B cell (primary cell): ENCODE measurements around the gene CEND1. TPM values are rescaled to one million over a fixed set of nuclear protein-coding genes. Genes with fewer than 3 reads are reported as not detected.

Source experiments
- ATAC-seq: fragments of 200-7000 bp; cut with Tn5 transposase; one replicate; pipeline ENCODE4 v1.10.0; 2021; ENCODE audit warnings: low read depth, mild to moderate bottlenecking, moderate number of reproducible peaks, moderate library complexity
- CTCF ChIA-PET: fragments of 350-600 bp; sonication (Branson Sonifier 250); formaldehyde crosslinking; loops from one replicate; lab custom pipeline; 2021; ENCODE audit warnings: antibody characterized with exemption, inconsistent platforms; lab: Charles Lee
- POLR2A ChIA-PET: fragments of 350-600 bp; sonication (Branson Sonifier 250); formaldehyde crosslinking; loops from one replicate; lab custom pipeline; 2021; ENCODE audit warnings: antibody characterized with exemption; lab: Charles Lee
- DNase-seq: peaks from one replicate; pipeline ENCODE4 v3.0.0; 2013
- H2AFZ ChIP-seq: 2 replicates; pipeline ENCODE4 v1.6.1; 2012; ENCODE audit warnings: mild to moderate bottlenecking, low read depth, low read length; ENCODE audit not compliant: insufficient read depth, poor library complexity, severe bottlenecking
- H3K27ac ChIP-seq, 2 donors: 1 replicate in 1 of 2; 2 replicates in 1 of 2; pipeline ENCODE4 v1.5.1; 2012 to 2013; ENCODE audit warnings: low read length in 2 of 2, mild to moderate bottlenecking in 2 of 2, moderate library complexity in 1 of 2
- H3K27me3 ChIP-seq, 4 experiments: fragments of 200-600 bp in 1 of 4; sonication (generic) in 1 of 4; replicated peaks in 1 of 4; 1 replicate in 2 of 4; 2 replicates in 2 of 4; pipeline versions ENCODE4 v1.6.1 to v1.7.0; 2013 to 2016; ENCODE audit warnings: low read length in 3 of 4, mild to moderate bottlenecking in 2 of 4, mixed read lengths in 1 of 4, moderate library complexity in 1 of 4; ENCODE audit not compliant: insufficient read depth in 4 of 4, control insufficient read depth in 3 of 4; ENCODE audit errors: control extremely low read depth in 1 of 4
- H3K36me3 ChIP-seq, 2 experiments: replicated peaks in 1 of 2; 1 replicate in 1 of 2; 2 replicates in 1 of 2; pipeline versions ENCODE4 v1.6.1 to v1.7.1; 2013; ENCODE audit warnings: low read length in 1 of 2; ENCODE audit not compliant: insufficient read depth in 2 of 2, control insufficient read depth in 1 of 2; ENCODE audit errors: control extremely low read depth in 1 of 2, extremely low read depth in 1 of 2
- H3K4me1 ChIP-seq, 2 donors: fragments of 200-600 bp in 1 of 2; sonication (generic) in 1 of 2; 1 replicate in 1 of 2; 2 replicates in 1 of 2; pipeline versions ENCODE4 v1.5.1 to v1.6.1; 2013 to 2017; ENCODE audit warnings: low read length in 2 of 2; ENCODE audit not compliant: control insufficient read depth in 2 of 2, insufficient read depth in 2 of 2
- H3K4me2 ChIP-seq: replicated peaks from 2 replicates; pipeline ENCODE3; 2012; ENCODE audit warnings: mild to moderate bottlenecking, low read depth, low read length; ENCODE audit not compliant: poor library complexity, severe bottlenecking
- H3K4me3 ChIP-seq, 5 experiments: fragments of 200-600 bp in 1 of 5; sonication (generic) in 1 of 5; 1 replicate in 3 of 5; 2 replicates in 2 of 5; pipeline versions ENCODE4 v1.5.1 to v1.7.0; 2011 to 2016; ENCODE audit warnings: low read length in 4 of 5, mild to moderate bottlenecking in 4 of 5, low read depth in 2 of 5, control low read depth in 1 of 5, moderate library complexity in 1 of 5; ENCODE audit not compliant: insufficient read depth in 1 of 5; ENCODE audit errors: control extremely low read depth in 1 of 5, extremely low read depth in 1 of 5
- H3K79me2 ChIP-seq: fragments of 200-600 bp; sonication (generic); one replicate; pipeline ENCODE4 v1.6.0; 2016; ENCODE audit warnings: low read length; ENCODE audit not compliant: control insufficient read depth, insufficient read depth
- H3K9ac ChIP-seq: fragments of 200-600 bp; sonication (generic); 2 replicates; pipeline ENCODE4 v1.6.1; 2017; ENCODE audit warnings: mild to moderate bottlenecking, low read length, moderate library complexity
- H3K9me3 ChIP-seq, 3 donors: one replicate each; pipeline versions ENCODE4 v1.6.1 to v1.7.1; 2013; ENCODE audit warnings: low read length in 2 of 3; ENCODE audit not compliant: control insufficient read depth in 2 of 3, insufficient read depth in 1 of 3; ENCODE audit errors: control extremely low read depth in 1 of 3
- H4K20me1 ChIP-seq: 2 replicates; pipeline ENCODE4 v1.6.0; 2012; ENCODE audit warnings: mild to moderate bottlenecking, low read length; ENCODE audit not compliant: insufficient read depth, control insufficient read depth, poor library complexity, severe bottlenecking
- H3K27ac Mint-ChIP-seq: one replicate; pipeline ENCODE4 v1.8.0; 2021; ENCODE audit warnings: mixed read lengths
- H3K27me3 Mint-ChIP-seq: one replicate; pipeline ENCODE4 v1.8.0; 2021; ENCODE audit warnings: mixed read lengths
- H3K4me1 Mint-ChIP-seq: one replicate; pipeline ENCODE4 v1.8.0; 2021; ENCODE audit warnings: mixed read lengths
- H3K4me3 Mint-ChIP-seq: one replicate; pipeline ENCODE4 v1.8.0; 2021; ENCODE audit warnings: mixed read lengths
- H3K9me3 Mint-ChIP-seq: one replicate; pipeline ENCODE4 v1.8.0; 2022; ENCODE audit warnings: mixed read lengths; ENCODE audit not compliant: insufficient read depth
- CTCF ChIP-seq: fragments of 200-600 bp; IDR thresholded peaks from one replicate; pipeline ENCODE4 v1.8.0; 2022; ENCODE audit warnings: antibody characterized with exemption, mild to moderate bottlenecking
- EZH2 ChIP-seq: IDR thresholded peaks from 2 replicates; pipeline ENCODE4 v1.6.1; 2012; ENCODE audit warnings: borderline replicate concordance, low read depth, mild to moderate bottlenecking, moderate library complexity, low read length; ENCODE audit not compliant: insufficient read depth, poor library complexity, severe bottlenecking
- WGBS: methylation state at CpG from one replicate; pipeline ENCODE4 v1.1.5; 2013; ENCODE audit warnings: missing lambda C conversion rate; ENCODE audit not compliant: insufficient coverage; 5-methylcytosine and 5-hydroxymethylcytosine counted together
- intact Hi-C: fragments of 100-400 bp; cut with micrococcal nuclease; formaldehyde crosslinking; loops from one replicate; pipeline ENCODE4 v1.10.0; 2022
- polyA plus RNA-seq: library from polyadenylated mRNA; depleted of rRNA; stranded (reverse); fragments of >200 nt; gene quantifications from 2 replicates; pipeline ENCODE4 v1.2.3, GENCODE V29; 2012
- small RNA-seq: library from RNA; depleted of rRNA; stranded (forward); fragments of <200 nt; gene quantifications from one replicate; pipeline ENCODE3, GENCODE V24; 2012; ENCODE audit warnings: low replicate concordance, low read depth; ENCODE audit not compliant: insufficient read length
- total RNA-seq, 2 donors: library from RNA; stranded (reverse); fragments of 120-200 nt in 1 of 2; gene quantifications; 1 replicate in 1 of 2; 2 replicates in 1 of 2; pipeline versions ENCODE4 v1.2.3 to v1.2.4, GENCODE V29; 2013 to 2022

The CEND1 gene
- total and polyA plus RNA-seq, 2 donors (not counting 1 experiment from before 2014, with no cell fraction given), result 0.13 to 0.39 TPM

GRCh38 chr11:737366-737765 lies 52.5 kb downstream of the CEND1 start:
- Histone ChIP-seq H3K9ac (peak overlapping the region; percentile 36), H3K4me2 (peak overlapping the region; percentile 50), H3K27me3 (peaks cover 0 to 7% (median 0%) of the 10 kb centered on the region in 4 experiments), H3K4me3 (peak overlapping the region in 1 of 5 experiments; percentile 34), H3K79me2 (no peaks in the 10 kb centered on the region), H3K36me3 (no peaks in the 10 kb centered on the region), H3K27ac (no peak overlapping the region), H3K9me3 (no peaks in the 10 kb centered on the region), H2AFZ (peak overlapping the region; percentile 35), H4K20me1 (no peaks in the 10 kb centered on the region), H3K4me1 (peaks cover 10 to 11% of the 10 kb centered on the region in 2 donors)
- no peaks in the 10 kb centered on the region for H3K9me3 Mint-ChIP-seq
- peak overlapping the region; percentile 60 for H3K4me3 Mint-ChIP-seq
- WGBS, result 4% methylated on average over 11 of the region's 11 CpGs
- TF ChIP-seq CTCF (no peak), EZH2 (no peak)
- ChIA-PET CTCF (interaction anchor here (0.9 to 1.3 kb wide), 3 partner anchors 11 to 183 kb away, joined by 3 read pairs; no protein-coding TSS in a partner anchor), POLR2A (interaction anchor here (0.6 kb wide), 1 partner anchor 42 kb away, joined by 3 read pairs; the partner anchor contains the start of genes DEAF1 and TMEM80)
- H3K27ac Mint-ChIP-seq, result no peak overlapping the region
- DNase-seq, result peak; percentile 23
- intact Hi-C loops, result no loop called here
- peaks cover 20% of the 10 kb centered on the region for H3K27me3 Mint-ChIP-seq
- peaks cover 12% of the 10 kb centered on the region for H3K4me1 Mint-ChIP-seq
- ATAC-seq, result no peak

Small RNAs within 50 kb of the gene (small RNA-seq; reads per million reads assigned to genes)
- gene SNORA52, result not detected

Other genes starting within 250 kb of the CEND1 start
- gene LMNTD2, start 229.4 kb downstream of the CEND1 start, total RNA-seq, result 19.7 and 21.4 TPM in 2 replicates
- gene LMNTD2, start 229.4 kb downstream of the CEND1 start, polyA plus RNA-seq, result 29.6 and 34.9 TPM in 2 replicates
- 24.7 and 29.8 TPM in 2 replicates for gene RASSF7, start 229.1 kb downstream of the CEND1 start, total RNA-seq
- gene RASSF7, start 229.1 kb downstream of the CEND1 start, polyA plus RNA-seq, result 59.0 and 89.3 TPM in 2 replicates
- 57.9 and 63.5 TPM in 2 replicates for gene PHRF1, start 213.6 kb downstream of the CEND1 start, total RNA-seq
- gene PHRF1, start 213.6 kb downstream of the CEND1 start, polyA plus RNA-seq, result 21.2 and 22.3 TPM in 2 replicates
- 136 and 147 TPM in 2 replicates for gene IRF7, start 174.1 kb downstream of the CEND1 start, total RNA-seq
- gene IRF7, start 174.1 kb downstream of the CEND1 start, polyA plus RNA-seq, result 170 and 184 TPM in 2 replicates
- not detected in 2 replicates for gene CDHR5, start 165.1 kb downstream of the CEND1 start, total RNA-seq
- 0.04 and 0.09 TPM in 2 replicates for gene CDHR5, start 165.1 kb downstream of the CEND1 start, polyA plus RNA-seq
- gene SCT, start 162.9 kb downstream of the CEND1 start, total RNA-seq, result not detected in 2 replicates
- not detected in 2 replicates for gene SCT, start 162.9 kb downstream of the CEND1 start, polyA plus RNA-seq
- 1.3 TPM in 1 of 2 replicates, not detected in the other for gene DRD4, start 152.8 kb downstream of the CEND1 start, total RNA-seq
- gene DRD4, start 152.8 kb downstream of the CEND1 start, polyA plus RNA-seq, result 0.17 TPM in 1 of 2 replicates, not detected in the other
- 53.6 and 58.6 TPM in 2 replicates for gene DEAF1, start 94.9 kb downstream of the CEND1 start, total RNA-seq
- gene DEAF1, start 94.9 kb downstream of the CEND1 start, polyA plus RNA-seq, result 31.8 and 32.7 TPM in 2 replicates
- 77.8 and 84.1 TPM in 2 replicates for gene TMEM80, start 94.3 kb downstream of the CEND1 start, total RNA-seq
- gene TMEM80, start 94.3 kb downstream of the CEND1 start, polyA plus RNA-seq, result 56.9 and 72.5 TPM in 2 replicates
- 12.7 and 13.9 TPM in 2 replicates for gene EPS8L2, start 83.9 kb downstream of the CEND1 start, total RNA-seq
- 11.9 and 22.7 TPM in 2 replicates for gene EPS8L2, start 83.9 kb downstream of the CEND1 start, polyA plus RNA-seq
- gene TALDO1, start 42.6 kb downstream of the CEND1 start, total RNA-seq, result 105 and 116 TPM in 2 replicates
- gene TALDO1, start 42.6 kb downstream of the CEND1 start, polyA plus RNA-seq, result 71.0 and 82.4 TPM in 2 replicates
- 70.0 and 80.0 TPM in 2 replicates for gene GATD1, start 12.6 kb downstream of the CEND1 start, total RNA-seq
- 37.4 and 62.4 TPM in 2 replicates for gene GATD1, start 12.6 kb downstream of the CEND1 start, polyA plus RNA-seq
- gene SLC25A22, start 8.2 kb upstream of the CEND1 start, total RNA-seq, result 25.7 and 28.2 TPM in 2 replicates
- gene SLC25A22, start 8.2 kb upstream of the CEND1 start, polyA plus RNA-seq, result 45.7 and 50.9 TPM in 2 replicates
- 32.5 and 39.2 TPM in 2 replicates for gene PIDD1, start 15.1 kb upstream of the CEND1 start, total RNA-seq
- 58.4 and 59.2 TPM in 2 replicates for gene PIDD1, start 15.1 kb upstream of the CEND1 start, polyA plus RNA-seq
- gene RPLP2, start 19.9 kb upstream of the CEND1 start, total RNA-seq, result 3,814 and 3,947 TPM in 2 replicates
- 525 and 3,297 TPM in 2 replicates for gene RPLP2, start 19.9 kb upstream of the CEND1 start, polyA plus RNA-seq
- 182 and 208 TPM in 2 replicates for gene PNPLA2, start 28.8 kb upstream of the CEND1 start, total RNA-seq
- 276 and 313 TPM in 2 replicates for gene PNPLA2, start 28.8 kb upstream of the CEND1 start, polyA plus RNA-seq
- gene CRACR2B, start 37.8 kb upstream of the CEND1 start, total RNA-seq, result 9.7 and 13.5 TPM in 2 replicates
- gene CRACR2B, start 37.8 kb upstream of the CEND1 start, polyA plus RNA-seq, result 13.6 and 67.7 TPM in 2 replicates
- 24.3 and 25.5 TPM in 2 replicates for gene CD151, start 42.9 kb upstream of the CEND1 start, total RNA-seq
- 24.4 and 27.8 TPM in 2 replicates for gene CD151, start 42.9 kb upstream of the CEND1 start, polyA plus RNA-seq
- 39.0 and 44.4 TPM in 2 replicates for gene POLR2L, start 52.4 kb upstream of the CEND1 start, total RNA-seq
- gene POLR2L, start 52.4 kb upstream of the CEND1 start, polyA plus RNA-seq, result 39.1 and 80.8 TPM in 2 replicates
- gene TSPAN4, start 52.8 kb upstream of the CEND1 start, total RNA-seq, result 2.2 and 2.9 TPM in 2 replicates
- 5.3 and 7.4 TPM in 2 replicates for gene TSPAN4, start 52.8 kb upstream of the CEND1 start, polyA plus RNA-seq
- gene CHID1, start 120.7 kb upstream of the CEND1 start, total RNA-seq, result 62.5 and 68.1 TPM in 2 replicates
- 24.1 and 31.0 TPM in 2 replicates for gene CHID1, start 120.7 kb upstream of the CEND1 start, polyA plus RNA-seq
- 53.1 and 54.5 TPM in 2 replicates for gene AP2A2, start 135.8 kb upstream of the CEND1 start, total RNA-seq
- 57.0 and 62.8 TPM in 2 replicates for gene AP2A2, start 135.8 kb upstream of the CEND1 start, polyA plus RNA-seq
- gene MUC6, start 246.6 kb upstream of the CEND1 start, total RNA-seq, result not detected in 2 replicates
- not detected in 2 replicates for gene MUC6, start 246.6 kb upstream of the CEND1 start, polyA plus RNA-seq